DND-41 (cell line): Measurements from ENCODE around the gene MBNL3.

Source experiments
- ATAC-seq: fragments of 200-7000 bp; cut with Tn5 transposase; 3 replicates; pipeline ENCODE4 v1.9.1; 2021; ENCODE audit warnings: low read depth; ENCODE audit not compliant: insufficient read depth
- DNase-seq: peaks from one replicate; pipeline ENCODE4 v3.0.0-alpha.2; 2020
- H2AFZ ChIP-seq: 2 replicates; pipeline ENCODE4 v1.6.0; 2012; ENCODE audit warnings: low read depth, low read length
- H3K27ac ChIP-seq: 2 replicates; pipeline ENCODE4 v1.5.1; 2012; ENCODE audit warnings: low read length, inconsistent platforms
- H3K27me3 ChIP-seq: fragments of 200-600 bp; sonication (generic); 2 replicates; pipeline ENCODE4 v1.6.0; 2012; ENCODE audit warnings: low read length, mild to moderate bottlenecking, inconsistent platforms; ENCODE audit not compliant: insufficient read depth, poor library complexity
- H3K36me3 ChIP-seq: 2 replicates; pipeline ENCODE4 v1.5.1; 2012; ENCODE audit warnings: low read length, inconsistent platforms; ENCODE audit not compliant: insufficient read depth
- H3K4me1 ChIP-seq: 2 replicates; pipeline ENCODE4 v1.5.1; 2012; ENCODE audit warnings: mild to moderate bottlenecking, low read length; ENCODE audit not compliant: insufficient read depth
- H3K4me2 ChIP-seq: 2 replicates; pipeline ENCODE4 v1.6.0; 2012; ENCODE audit warnings: mild to moderate bottlenecking, moderate library complexity, low read length, inconsistent platforms; ENCODE audit not compliant: insufficient read depth
- H3K4me3 ChIP-seq, 2 experiments: fragments of 200-600 bp in 1 of 2; shearing (Covaris generic) in 1 of 2; 2 replicates each; pipeline ENCODE4 v1.5.1; 2012 to 2016; ENCODE audit warnings: inconsistent platforms in 2 of 2, low read length in 2 of 2, mild to moderate bottlenecking in 2 of 2, low read depth in 1 of 2, moderate library complexity in 1 of 2
- H3K79me2 ChIP-seq: 2 replicates; pipeline ENCODE4 v1.6.0; 2012; ENCODE audit warnings: low read length, inconsistent platforms; ENCODE audit not compliant: insufficient read depth
- H3K9ac ChIP-seq: 2 replicates; pipeline ENCODE4 v1.6.0; 2012; ENCODE audit warnings: low read depth, mild to moderate bottlenecking, inconsistent platforms, low read length, moderate library complexity
- H3K9me3 ChIP-seq: 2 replicates; pipeline ENCODE4 v1.5.1; 2012; ENCODE audit warnings: low read length, moderate library complexity, mild to moderate bottlenecking, inconsistent platforms; ENCODE audit not compliant: insufficient read depth, severe bottlenecking
- H4K20me1 ChIP-seq: 2 replicates; pipeline ENCODE4 v1.6.0; 2012; ENCODE audit warnings: low read length; ENCODE audit not compliant: insufficient read depth
- CTCF ChIP-seq: IDR thresholded peaks from 2 replicates; pipeline ENCODE4 v1.5.1; 2012; ENCODE audit warnings: borderline replicate concordance, low read length, moderate library complexity, mild to moderate bottlenecking; ENCODE audit not compliant: poor library complexity, severe bottlenecking; ENCODE audit errors: extremely low read depth
- EZH2 ChIP-seq: IDR thresholded peaks from 3 replicates; pipeline ENCODE4 v1.6.1; 2012; ENCODE audit warnings: borderline replicate concordance, low read depth, mild to moderate bottlenecking, moderate library complexity, low read length, inconsistent platforms; ENCODE audit not compliant: severe bottlenecking

The MBNL3 gene

GRCh38 chrX:132413459-132413858 is 75.4 kb downstream of the MBNL3 start:
- Histone ChIP-seq H2AFZ (no peak overlapping the region), H3K79me2 (peaks cover 20% of the 10 kb centered on the region), H3K4me3 (no peak overlapping the region), H3K9me3 (no peaks in the 10 kb centered on the region), H4K20me1 (no peaks in the 10 kb centered on the region), H3K36me3 (no peaks in the 10 kb centered on the region; the same call in 1 of the 2 replicates), H3K27me3 (no peaks in the 10 kb centered on the region), H3K27ac (no peak overlapping the region), H3K9ac (no peak overlapping the region), H3K4me1 (no peaks in the 10 kb centered on the region), H3K4me2 (no peak overlapping the region)
- no peak for TF ChIP-seq EZH2
- peak; percentile 4 for TF ChIP-seq CTCF
- DNase-seq: no peak
- ATAC-seq: no peak

DNA sequence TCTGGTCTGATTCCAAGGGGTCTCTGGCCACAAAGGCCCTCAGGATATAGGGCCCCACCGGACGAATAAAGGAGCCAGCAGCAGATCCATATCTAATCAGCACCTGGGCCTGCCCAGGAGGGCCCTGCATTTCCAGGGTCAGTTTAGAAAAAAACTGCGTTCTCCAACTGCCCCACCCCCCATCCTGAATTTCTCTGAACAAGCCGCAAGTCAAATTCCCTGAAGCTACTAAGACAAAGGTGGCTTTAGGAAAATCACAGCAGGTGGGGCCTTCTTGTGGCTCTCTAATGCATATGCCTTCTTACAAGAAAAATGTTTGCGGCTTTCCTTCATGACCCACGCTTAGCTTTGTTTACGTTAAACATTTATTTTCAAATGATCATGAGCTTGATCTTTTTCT is 76.6 kb downstream of the MBNL3 start:
- Histone ChIP-seq H3K79me2 (peaks cover 21% of the 10 kb centered on the region), H4K20me1 (no peaks in the 10 kb centered on the region), H3K4me3 (no peak overlapping the region), H2AFZ (no peak overlapping the region), H3K27me3 (no peaks in the 10 kb centered on the region), H3K9me3 (no peaks in the 10 kb centered on the region), H3K4me1 (no peaks in the 10 kb centered on the region), H3K4me2 (no peak overlapping the region), H3K27ac (no peak overlapping the region), H3K36me3 (no peaks in the 10 kb centered on the region; the same call in 1 of the 2 replicates), H3K9ac (no peak overlapping the region)
- no peak for ATAC-seq
- no peak for DNase-seq
- TF ChIP-seq CTCF (no peak), EZH2 (no peak)

- Histone ChIP-seq H3K4me1 (no peaks in the 10 kb centered on the region), H3K4me3 (no peak overlapping the region), H3K9ac (no peak overlapping the region), H3K79me2 (peaks cover 21% of the 10 kb centered on the region), H4K20me1 (no peaks in the 10 kb centered on the region), H3K27me3 (no peaks in the 10 kb centered on the region), H3K4me2 (no peak overlapping the region), H3K27ac (no peak overlapping the region), H3K9me3 (no peaks in the 10 kb centered on the region), H3K36me3 (no peaks in the 10 kb centered on the region; the same call in 1 of the 2 replicates), H2AFZ (no peak overlapping the region)
- TF ChIP-seq CTCF (no peak), EZH2 (no peak)
- ATAC-seq (no peak), DNase-seq (no peak)
Measured at GRCh38 chrX:132411310-132411977, 77.4 kb downstream of the MBNL3 start.
